ENCODE measurements around the gene RPL5. TPM values are rescaled to one million over a fixed set of nuclear protein-coding genes. Genes with fewer than 3 reads are reported as not detected.

The RPL5 gene
- total and polyA plus RNA-seq, 9 of the 15 experiments (the other 6 are each of a cell fraction or from before 2014, with no cell fraction given), result 1,467 to 4,252 (median 2,454) TPM

DNA sequence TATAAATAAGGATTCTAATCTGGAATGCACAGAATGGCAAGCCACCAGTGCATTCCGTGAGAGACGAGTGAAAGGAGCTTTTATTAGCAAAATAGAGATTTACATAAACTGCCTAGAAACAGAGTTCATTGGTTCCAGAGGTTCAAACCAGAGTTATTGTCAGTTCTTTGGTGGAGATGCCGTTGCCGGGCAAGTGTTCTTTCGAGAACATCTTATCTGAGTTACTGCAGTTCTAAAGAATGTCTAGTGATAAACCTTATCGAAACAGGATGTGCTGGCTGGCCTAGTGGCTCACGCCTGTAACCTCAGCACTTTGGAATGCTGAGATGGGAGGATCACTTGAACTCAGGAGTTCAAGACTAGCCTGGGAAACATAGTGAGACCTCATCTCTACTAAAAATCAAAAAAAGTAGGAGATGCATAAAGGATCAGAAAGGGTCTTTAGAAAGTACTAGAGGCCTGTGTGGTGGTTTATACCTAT lies 27.1 kb upstream of the RPL5 start (continued):
- TF ChIP-seq CREM (IDR thresholded peaks at IDR 0.05; ENCODE audit: low read depth) (peak; percentile 43; the same call in 1 of the 2 replicates), NCOA6 (IDR thresholded peaks at IDR 0.05) (no peak), CXXC5 (CRISPR knock-in tag; IDR thresholded peaks at IDR 0.05) (peak; percentile 68), GATA2 (CRISPR knock-in tag; IDR thresholded peaks at IDR 0.05) (peak; percentile 82), FOXA3 (CRISPR knock-in tag; conservative IDR thresholded peaks at IDR 0.05 in 1 of 2, IDR thresholded peaks at IDR 0.05 in 1 of 2) (no peak), SMAD3 (CRISPR knock-in tag; conservative IDR thresholded peaks at IDR 0.05) (no peak), BRD4 (IDR thresholded peaks at IDR 0.05) (no peak), ARID2 (IDR thresholded peaks at IDR 0.05) (no peak), NCOA1 (IDR thresholded peaks at IDR 0.05; ENCODE audit: low read depth) (peak; percentile 69; the same call in 1 of the 2 replicates), SLC30A9 (CRISPR knock-in tag; IDR thresholded peaks at IDR 0.05) (no peak), L3MBTL2 (IDR thresholded peaks at IDR 0.05) (no peak), GABPB2 (CRISPR knock-in tag; conservative IDR thresholded peaks at IDR 0.05) (no peak), ZC3H8 (IDR thresholded peaks at IDR 0.05) (no peak), ZNF124 (CRISPR knock-in tag; IDR thresholded peaks at IDR 0.05) (no peak), TAF7 (tag; IDR thresholded peaks at IDR 0.05) (no peak), ILK (tag; IDR thresholded peaks at IDR 0.05; ENCODE audit: borderline replicate concordance, low read depth) (no peak), ZBTB7A (IDR thresholded peaks at IDR 0.05; ENCODE audit: borderline replicate concordance, control insufficient read depth, low read depth, low read length) (no peak)
- TF ChIP-seq, protein P1, sequence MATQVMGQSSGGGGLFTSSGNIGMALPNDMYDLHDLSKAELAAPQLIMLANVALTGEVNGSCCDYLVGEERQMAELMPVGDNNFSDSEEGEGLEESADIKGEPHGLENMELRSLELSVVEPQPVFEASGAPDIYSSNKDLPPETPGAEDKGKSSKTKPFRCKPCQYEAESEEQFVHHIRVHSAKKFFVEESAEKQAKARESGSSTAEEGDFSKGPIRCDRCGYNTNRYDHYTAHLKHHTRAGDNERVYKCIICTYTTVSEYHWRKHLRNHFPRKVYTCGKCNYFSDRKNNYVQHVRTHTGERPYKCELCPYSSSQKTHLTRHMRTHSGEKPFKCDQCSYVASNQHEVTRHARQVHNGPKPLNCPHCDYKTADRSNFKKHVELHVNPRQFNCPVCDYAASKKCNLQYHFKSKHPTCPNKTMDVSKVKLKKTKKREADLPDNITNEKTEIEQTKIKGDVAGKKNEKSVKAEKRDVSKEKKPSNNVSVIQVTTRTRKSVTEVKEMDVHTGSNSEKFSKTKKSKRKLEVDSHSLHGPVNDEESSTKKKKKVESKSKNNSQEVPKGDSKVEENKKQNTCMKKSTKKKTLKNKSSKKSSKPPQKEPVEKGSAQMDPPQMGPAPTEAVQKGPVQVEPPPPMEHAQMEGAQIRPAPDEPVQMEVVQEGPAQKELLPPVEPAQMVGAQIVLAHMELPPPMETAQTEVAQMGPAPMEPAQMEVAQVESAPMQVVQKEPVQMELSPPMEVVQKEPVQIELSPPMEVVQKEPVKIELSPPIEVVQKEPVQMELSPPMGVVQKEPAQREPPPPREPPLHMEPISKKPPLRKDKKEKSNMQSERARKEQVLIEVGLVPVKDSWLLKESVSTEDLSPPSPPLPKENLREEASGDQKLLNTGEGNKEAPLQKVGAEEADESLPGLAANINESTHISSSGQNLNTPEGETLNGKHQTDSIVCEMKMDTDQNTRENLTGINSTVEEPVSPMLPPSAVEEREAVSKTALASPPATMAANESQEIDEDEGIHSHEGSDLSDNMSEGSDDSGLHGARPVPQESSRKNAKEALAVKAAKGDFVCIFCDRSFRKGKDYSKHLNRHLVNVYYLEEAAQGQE (IDR thresholded peaks at IDR 0.05; ENCODE audit: borderline replicate concordance), result no peak
- TF ChIP-seq, protein P1 (CRISPR knock-in tag; IDR thresholded peaks at IDR 0.05; ENCODE audit: low read depth), result no peak
- TF ChIP-seq, protein P2, sequence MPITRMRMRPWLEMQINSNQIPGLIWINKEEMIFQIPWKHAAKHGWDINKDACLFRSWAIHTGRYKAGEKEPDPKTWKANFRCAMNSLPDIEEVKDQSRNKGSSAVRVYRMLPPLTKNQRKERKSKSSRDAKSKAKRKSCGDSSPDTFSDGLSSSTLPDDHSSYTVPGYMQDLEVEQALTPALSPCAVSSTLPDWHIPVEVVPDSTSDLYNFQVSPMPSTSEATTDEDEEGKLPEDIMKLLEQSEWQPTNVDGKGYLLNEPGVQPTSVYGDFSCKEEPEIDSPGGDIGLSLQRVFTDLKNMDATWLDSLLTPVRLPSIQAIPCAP (CRISPR knock-in tag; IDR thresholded peaks at IDR 0.05; ENCODE audit: borderline replicate concordance), result no peak

All from K562 (cell line).